ENCODE measurements around the gene SMS.

DNA sequence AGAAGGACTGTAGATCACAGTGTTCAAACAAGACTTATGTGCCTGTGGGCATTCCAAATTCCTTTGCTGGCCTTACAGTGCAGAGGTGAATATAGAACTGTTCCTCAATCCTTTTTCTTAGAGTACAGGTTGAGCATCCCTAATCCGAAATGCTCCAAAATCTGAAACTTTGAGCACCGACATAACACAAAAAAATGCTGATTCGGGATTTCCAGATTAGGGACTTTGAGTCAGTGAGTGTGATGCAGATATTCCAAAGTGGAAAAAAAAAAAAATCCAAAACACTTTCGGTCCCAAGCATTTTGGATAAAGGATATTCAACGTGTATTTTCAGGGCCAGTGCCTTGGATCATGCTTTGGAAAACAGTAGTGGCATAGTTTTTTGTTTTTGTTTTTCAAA, 9.2 kb downstream of the SMS start:
- TF ChIP-seq, protein P1, sequence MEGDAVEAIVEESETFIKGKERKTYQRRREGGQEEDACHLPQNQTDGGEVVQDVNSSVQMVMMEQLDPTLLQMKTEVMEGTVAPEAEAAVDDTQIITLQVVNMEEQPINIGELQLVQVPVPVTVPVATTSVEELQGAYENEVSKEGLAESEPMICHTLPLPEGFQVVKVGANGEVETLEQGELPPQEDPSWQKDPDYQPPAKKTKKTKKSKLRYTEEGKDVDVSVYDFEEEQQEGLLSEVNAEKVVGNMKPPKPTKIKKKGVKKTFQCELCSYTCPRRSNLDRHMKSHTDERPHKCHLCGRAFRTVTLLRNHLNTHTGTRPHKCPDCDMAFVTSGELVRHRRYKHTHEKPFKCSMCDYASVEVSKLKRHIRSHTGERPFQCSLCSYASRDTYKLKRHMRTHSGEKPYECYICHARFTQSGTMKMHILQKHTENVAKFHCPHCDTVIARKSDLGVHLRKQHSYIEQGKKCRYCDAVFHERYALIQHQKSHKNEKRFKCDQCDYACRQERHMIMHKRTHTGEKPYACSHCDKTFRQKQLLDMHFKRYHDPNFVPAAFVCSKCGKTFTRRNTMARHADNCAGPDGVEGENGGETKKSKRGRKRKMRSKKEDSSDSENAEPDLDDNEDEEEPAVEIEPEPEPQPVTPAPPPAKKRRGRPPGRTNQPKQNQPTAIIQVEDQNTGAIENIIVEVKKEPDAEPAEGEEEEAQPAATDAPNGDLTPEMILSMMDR (IDR thresholded peaks at IDR 0.05; ENCODE audit: low read length) = no peak
- TF ChIP-seq EZH2 (optimal IDR thresholded peaks at IDR 0.05; ENCODE audit: low read depth, low read length) = no peak
